ENCODE measurements around the gene THAP7.

Gene THAP7

GRCh38 chr22:20983081-20983771 lies 18.7 kb downstream of the THAP7 start:
- Mint-ChIP-seq H3K36me3 (ENCODE audit: low read depth) (peaks cover 61% of the 10 kb centered on the region), H3K9me3 (no peaks in the 10 kb centered on the region), H3K4me1 (ENCODE audit: low read depth) (peaks cover 40% of the 10 kb centered on the region), H3K27ac (peak overlapping the region; percentile 90), H3K4me3 (peak overlapping the region; percentile 91), H3K27me3 (no peaks in the 10 kb centered on the region)
- no peak for DNase-seq

GRCh38 chr22:20982563-20982882 lies 19.4 kb downstream of the THAP7 start:
- no peaks in the 10 kb centered on the region for H3K9me3 Mint-ChIP-seq
- no peak for DNase-seq
- peak overlapping the region; percentile 90 for H3K27ac Mint-ChIP-seq
- H3K27me3 Mint-ChIP-seq, result no peaks in the 10 kb centered on the region
- H3K4me1 Mint-ChIP-seq (ENCODE audit: low read depth), result peaks cover 40% of the 10 kb centered on the region
- peak overlapping the region; percentile 91 for H3K4me3 Mint-ChIP-seq
- H3K36me3 Mint-ChIP-seq (ENCODE audit: low read depth), result peaks cover 54% of the 10 kb centered on the region

- DNase-seq, result peak; percentile 86
- Mint-ChIP-seq H3K4me1 (ENCODE audit: low read depth) (peaks cover 40% of the 10 kb centered on the region), H3K27me3 (no peaks in the 10 kb centered on the region), H3K9me3 (no peaks in the 10 kb centered on the region), H3K4me3 (peak within 1 kb of the TSS; percentile 91), H3K36me3 (ENCODE audit: low read depth) (peaks cover 48% of the 10 kb centered on the region), H3K27ac (peak within 1 kb of the TSS; percentile 90)
Measured at GRCh38 chr22:20981787-20982562, 19.9 kb downstream of the THAP7 start, which contains the start of gene LZTR1. TSS of gene LZTR1 (plus strand) at chr22:20982297. CDS start at chr22:20982372, 75 bp downstream.

DNA sequence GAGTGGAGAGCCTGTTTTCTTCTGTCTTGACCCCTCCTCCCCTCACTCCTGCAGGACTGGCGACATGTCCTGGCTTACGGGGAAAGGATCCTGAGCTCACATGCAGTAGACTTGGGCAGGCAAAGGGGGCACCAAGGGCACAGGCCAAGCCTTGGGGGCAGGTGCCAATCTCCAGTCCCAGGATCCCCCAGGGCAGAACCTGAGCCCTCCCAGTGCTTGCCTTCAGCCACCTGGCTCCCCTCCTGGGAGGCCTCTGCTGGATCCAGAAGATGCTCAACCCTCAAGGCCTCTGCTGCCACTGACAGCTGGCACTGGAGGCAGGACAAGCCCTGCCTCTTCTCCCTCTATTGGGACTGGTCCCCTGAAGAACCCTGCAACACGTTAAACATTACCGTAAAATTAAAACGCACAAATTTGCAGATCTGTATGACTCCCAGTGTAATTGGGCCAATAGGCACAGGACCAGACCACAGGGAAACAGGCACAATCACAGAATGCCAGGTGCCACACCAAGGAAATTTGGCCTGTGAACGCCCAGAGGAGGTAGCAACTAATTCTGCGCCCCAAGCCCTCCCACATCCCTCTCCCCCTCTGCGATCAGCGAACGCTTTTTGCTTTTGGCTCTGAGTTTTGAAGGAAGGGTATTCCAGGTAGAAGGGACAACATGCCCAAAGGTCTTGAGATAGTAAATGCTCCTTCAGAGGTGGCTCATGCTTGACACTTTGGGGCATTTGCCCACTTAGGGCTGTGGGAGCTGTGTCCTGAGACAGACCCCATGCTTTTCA lies 20.8 kb downstream of the THAP7 start:
- Mint-ChIP-seq H3K36me3 (ENCODE audit: low read depth) (peaks cover 40% of the 10 kb centered on the region), H3K4me1 (ENCODE audit: low read depth) (peaks cover 40% of the 10 kb centered on the region), H3K4me3 (peak overlapping the region; percentile 91), H3K27me3 (no peaks in the 10 kb centered on the region), H3K9me3 (no peaks in the 10 kb centered on the region), H3K27ac (peak overlapping the region; percentile 90)
- DNase-seq, result no peak

GRCh38 chr22:20980523-20980922 lies 21.4 kb downstream of the THAP7 start:
- Mint-ChIP-seq H3K4me1 (ENCODE audit: low read depth) (peaks cover 40% of the 10 kb centered on the region), H3K27me3 (no peaks in the 10 kb centered on the region), H3K27ac (peak overlapping the region; percentile 90), H3K4me3 (peak overlapping the region; percentile 91), H3K36me3 (ENCODE audit: low read depth) (peaks cover 34% of the 10 kb centered on the region), H3K9me3 (no peaks in the 10 kb centered on the region)
- no peak for DNase-seq

DNA sequence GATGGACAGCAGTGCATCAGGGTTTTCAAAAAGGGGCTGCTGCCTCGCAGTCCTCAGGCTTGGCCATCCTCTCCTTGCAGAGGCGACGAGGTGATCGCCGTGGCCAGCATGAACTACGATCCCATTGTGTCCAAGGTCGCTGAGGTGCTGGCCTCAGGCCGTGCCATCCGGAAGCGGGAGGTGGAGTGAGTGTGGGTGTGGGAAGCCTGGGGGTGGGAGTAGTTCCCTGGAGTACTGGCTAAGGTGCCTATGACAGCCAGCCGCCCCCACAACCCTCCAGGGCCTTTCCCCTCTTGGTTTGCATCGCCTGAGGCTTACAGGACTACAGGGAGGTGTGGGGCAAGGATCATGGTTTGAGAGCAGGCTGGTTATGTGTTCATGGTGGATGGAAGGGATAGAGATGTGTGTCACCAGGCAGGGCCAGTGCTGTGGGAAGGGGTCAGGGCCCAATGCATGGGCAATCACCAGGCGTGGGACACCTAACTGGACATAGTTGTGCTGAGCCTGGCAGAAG lies 21.9 kb downstream of the THAP7 start:
- Mint-ChIP-seq H3K27me3 (no peaks in the 10 kb centered on the region), H3K36me3 (ENCODE audit: low read depth) (peaks cover 29% of the 10 kb centered on the region), H3K27ac (peak overlapping the region; percentile 90), H3K4me1 (ENCODE audit: low read depth) (peaks cover 40% of the 10 kb centered on the region), H3K4me3 (peak overlapping the region; percentile 57), H3K9me3 (no peaks in the 10 kb centered on the region)
- DNase-seq, result no peak

- peaks cover 40% of the 10 kb centered on the region for H3K4me1 Mint-ChIP-seq (ENCODE audit: low read depth)
- peak; percentile 80 for DNase-seq
Measured at GRCh38 chr22:20979243-20979809, 22.6 kb downstream of the THAP7 start.

GRCh38 chr22:20978419-20978818 lies 23.5 kb downstream of the THAP7 start:
- no peaks in the 10 kb centered on the region for H3K9me3 Mint-ChIP-seq
- peaks cover 31% of the 10 kb centered on the region for H3K4me1 Mint-ChIP-seq (ENCODE audit: low read depth)
- DNase-seq, result no peak
- no peaks in the 10 kb centered on the region for H3K27me3 Mint-ChIP-seq
- H3K4me3 Mint-ChIP-seq, result no peak overlapping the region
- H3K27ac Mint-ChIP-seq, result no peak overlapping the region
- peaks cover 15% of the 10 kb centered on the region for H3K36me3 Mint-ChIP-seq (ENCODE audit: low read depth)

More at GRCh38 chr22:20979243-20979809, 22.6 kb downstream of the THAP7 start:
- Mint-ChIP-seq H3K27me3 (no peaks in the 10 kb centered on the region), H3K4me3 (peak overlapping the region; percentile 57), H3K36me3 (ENCODE audit: low read depth) (peaks cover 24% of the 10 kb centered on the region), H3K27ac (peak overlapping the region; percentile 71), H3K9me3 (no peaks in the 10 kb centered on the region)

DNA sequence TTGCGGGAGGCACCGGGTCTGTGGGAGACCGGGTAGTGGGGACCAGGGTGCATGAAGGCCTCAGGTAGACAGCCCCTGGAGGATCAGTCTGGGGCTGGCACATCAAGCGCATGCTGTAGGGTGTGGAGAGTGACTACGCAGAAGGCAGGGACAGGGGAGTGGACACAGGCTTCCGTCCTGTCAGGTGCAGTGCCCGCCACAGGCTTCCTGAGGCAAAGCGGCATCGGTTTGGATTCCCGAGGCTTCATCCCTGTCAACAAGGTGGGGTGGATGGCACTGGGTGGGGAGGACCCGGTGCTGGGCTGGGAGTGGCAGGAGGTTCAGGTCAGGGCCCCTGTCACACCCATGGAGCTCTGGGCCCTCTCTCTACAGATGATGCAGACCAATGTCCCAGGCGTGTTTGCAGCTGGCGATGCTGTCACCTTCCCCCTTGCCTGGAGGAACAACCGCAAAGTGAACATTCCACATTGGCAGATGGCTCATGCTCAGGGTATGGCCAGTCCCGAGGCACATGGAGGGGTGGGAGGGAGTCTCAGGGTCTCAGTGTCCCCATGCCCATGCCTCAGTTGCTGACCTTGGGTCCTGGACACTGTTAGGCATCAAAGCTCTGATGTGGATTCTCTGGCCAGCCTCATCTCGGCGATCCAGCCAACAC lies 24.3 kb downstream of the THAP7 start:
- H3K36me3 Mint-ChIP-seq (ENCODE audit: low read depth), result peaks cover 8% of the 10 kb centered on the region
- H3K27me3 Mint-ChIP-seq, result no peaks in the 10 kb centered on the region
- H3K27ac Mint-ChIP-seq, result no peak overlapping the region
- no peak overlapping the region for H3K4me3 Mint-ChIP-seq
- peaks cover 24% of the 10 kb centered on the region for H3K4me1 Mint-ChIP-seq (ENCODE audit: low read depth)
- no peak for DNase-seq
- no peaks in the 10 kb centered on the region for H3K9me3 Mint-ChIP-seq

- peaks cover 24% of the 10 kb centered on the region for H3K4me1 Mint-ChIP-seq (ENCODE audit: low read depth)
- H3K27ac Mint-ChIP-seq, result no peak overlapping the region
- peaks cover 5% of the 10 kb centered on the region for H3K36me3 Mint-ChIP-seq (ENCODE audit: low read depth)
- H3K4me3 Mint-ChIP-seq, result no peak overlapping the region
- no peaks in the 10 kb centered on the region for H3K9me3 Mint-ChIP-seq
- H3K27me3 Mint-ChIP-seq, result no peaks in the 10 kb centered on the region
- DNase-seq, result no peak
Measured at GRCh38 chr22:20977019-20977418, 24.9 kb downstream of the THAP7 start.

- Mint-ChIP-seq H3K27ac (no peak overlapping the region), H3K27me3 (no peaks in the 10 kb centered on the region), H3K36me3 (ENCODE audit: low read depth) (peaks cover 2% of the 10 kb centered on the region), H3K4me3 (no peak overlapping the region), H3K4me1 (ENCODE audit: low read depth) (peaks cover 21% of the 10 kb centered on the region), H3K9me3 (no peaks in the 10 kb centered on the region)
- DNase-seq, result no peak
Measured at GRCh38 chr22:20976291-20976877, 25.5 kb downstream of the THAP7 start.

GRCh38 chr22:20975541-20976290 lies 26.2 kb downstream of the THAP7 start:
- Mint-ChIP-seq H3K27ac (no peak overlapping the region), H3K4me3 (no peak overlapping the region)
- no peak for DNase-seq

GRCh38 chr22:20974336-20974955 lies 27.5 kb downstream of the THAP7 start:
- H3K4me3 Mint-ChIP-seq, result no peak overlapping the region
- DNase-seq, result no peak
- no peaks in the 10 kb centered on the region for H3K9me3 Mint-ChIP-seq
- no peaks in the 10 kb centered on the region for H3K27me3 Mint-ChIP-seq
- no peaks in the 10 kb centered on the region for H3K36me3 Mint-ChIP-seq (ENCODE audit: low read depth)
- peaks cover 2% of the 10 kb centered on the region for H3K4me1 Mint-ChIP-seq (ENCODE audit: low read depth)
- H3K27ac Mint-ChIP-seq, result no peak overlapping the region

More at GRCh38 chr22:20975541-20976290, 26.2 kb downstream of the THAP7 start:
- H3K36me3 Mint-ChIP-seq (ENCODE audit: low read depth), result no peaks in the 10 kb centered on the region
- no peaks in the 10 kb centered on the region for H3K27me3 Mint-ChIP-seq
- H3K4me1 Mint-ChIP-seq (ENCODE audit: low read depth), result peaks cover 14% of the 10 kb centered on the region
- no peaks in the 10 kb centered on the region for H3K9me3 Mint-ChIP-seq

Data from activated T-cell treated with anti-CD3 and anti-CD28 coated beads, Interleukin-2, amount 50 U/mL, for 24 hours (primary cell).